Measurements from ENCODE around the gene KRT78.

The KRT78 gene

GRCh38 chr12:52837781-52838608, 10.8 kb downstream of the KRT78 start:
- DNase-seq = no peak

- DNase-seq = no peak
Measured at GRCh38 chr12:52837413-52837741, 11.4 kb downstream of the KRT78 start.

GRCh38 chr12:52836491-52837412, 12.0 kb downstream of the KRT78 start:
- no peak for DNase-seq

- no peak for DNase-seq
Measured at GRCh38 chr12:52836042-52836466, 12.7 kb downstream of the KRT78 start.

GRCh38 chr12:52835271-52836041, 13.3 kb downstream of the KRT78 start:
- DNase-seq = no peak

GRCh38 chr12:52834727-52835001, 14.1 kb downstream of the KRT78 start:
- DNase-seq = no peak

GRCh38 chr12:52833922-52834726, 14.7 kb downstream of the KRT78 start, which contains the start of gene KRT79:
TSS of gene KRT79 (minus strand) at chr12:52834311. CDS start at chr12:52834260, 51 bp downstream.
- no peak for DNase-seq

- no peak for DNase-seq
Measured at GRCh38 chr12:52832985-52833905, 15.5 kb downstream of the KRT78 start.

GRCh38 chr12:52832451-52832850, 16.3 kb downstream of the KRT78 start:
- no peak for DNase-seq

GRCh38 chr12:52831251-52831650, 17.5 kb downstream of the KRT78 start:
- DNase-seq = no peak

- DNase-seq = no peak
Measured at GRCh38 chr12:52829986-52830770, 18.6 kb downstream of the KRT78 start.

GRCh38 chr12:52828591-52829021, 20.2 kb downstream of the KRT78 start:
- no peak for DNase-seq

- DNase-seq = no peak
Measured at GRCh38 chr12:52828156-52828555, 20.6 kb downstream of the KRT78 start.

- no peak for DNase-seq
Measured at GRCh38 chr12:52827499-52828090, 21.2 kb downstream of the KRT78 start.

GRCh38 chr12:52826611-52827498, 21.9 kb downstream of the KRT78 start:
- no peak for DNase-seq

- no peak for DNase-seq
Measured at GRCh38 chr12:52825961-52826360, 22.8 kb downstream of the KRT78 start.

GRCh38 chr12:52824741-52825410, 23.9 kb downstream of the KRT78 start:
- no peak for DNase-seq

- DNase-seq = no peak
Measured at GRCh38 chr12:52823761-52824450, 24.9 kb downstream of the KRT78 start.
